GM19239 (cell line): ENCODE results near the gene DNAJA1.

Experiments
- DNase-seq: peaks from one replicate; pipeline ENCODE4 v3.0.0; 2011; ENCODE audit warnings: low spot score; ENCODE audit not compliant: insufficient read length
- FAIRE-seq: peaks from 2 replicates; lab custom pipeline; 2011; peaks lifted over from hg19 to GRCh38; lab: Jason Lieb, UNC

DNAJA1 gene

DNA sequence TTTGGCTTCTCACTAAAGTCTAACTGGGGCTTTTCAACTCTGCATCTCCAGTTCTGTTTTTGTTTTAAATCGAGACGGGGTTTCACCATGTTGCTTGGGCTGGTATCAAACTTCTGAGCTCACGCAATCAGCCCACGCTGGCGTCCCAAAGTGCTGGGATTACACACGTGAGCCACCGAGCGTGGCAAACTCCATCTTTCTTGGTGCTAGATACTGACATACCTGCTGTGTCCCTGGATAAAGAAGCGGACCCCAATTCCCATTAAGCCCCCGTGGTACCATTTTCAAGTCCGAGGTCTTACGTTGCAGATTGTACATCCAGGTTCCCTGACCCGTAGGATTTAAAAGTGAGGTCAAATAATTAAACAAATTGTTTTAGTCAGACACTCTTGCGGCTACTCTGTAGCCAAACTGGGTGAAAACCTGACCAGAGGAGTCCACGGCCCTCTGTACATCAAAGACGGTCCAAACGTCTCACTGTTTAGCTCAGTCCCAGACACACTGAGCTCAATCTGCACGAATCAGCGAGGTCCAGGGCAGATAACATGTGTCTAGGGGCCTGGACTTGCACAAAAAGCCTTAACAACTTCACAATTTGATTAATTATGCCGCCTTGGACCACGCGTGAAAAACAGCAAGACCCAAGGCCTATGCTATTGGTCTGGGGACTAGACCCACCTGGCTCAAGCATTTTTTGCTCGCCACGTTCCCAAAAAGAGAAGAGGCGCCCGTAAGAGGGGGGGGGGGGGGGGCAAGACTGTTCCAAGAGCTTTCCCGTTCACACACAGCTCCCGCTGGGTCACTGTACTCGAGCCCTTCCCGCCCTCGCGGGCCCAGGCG is 727 bp upstream of the DNAJA1 start:
- peak; percentile 74 for FAIRE-seq
- DNase-seq = no peak

- DNase-seq (no peak), FAIRE-seq (peak; percentile 79)
Measured at GRCh38 chr9:33025572-33026342, 684 bp downstream of the DNAJA1 start.

DNA sequence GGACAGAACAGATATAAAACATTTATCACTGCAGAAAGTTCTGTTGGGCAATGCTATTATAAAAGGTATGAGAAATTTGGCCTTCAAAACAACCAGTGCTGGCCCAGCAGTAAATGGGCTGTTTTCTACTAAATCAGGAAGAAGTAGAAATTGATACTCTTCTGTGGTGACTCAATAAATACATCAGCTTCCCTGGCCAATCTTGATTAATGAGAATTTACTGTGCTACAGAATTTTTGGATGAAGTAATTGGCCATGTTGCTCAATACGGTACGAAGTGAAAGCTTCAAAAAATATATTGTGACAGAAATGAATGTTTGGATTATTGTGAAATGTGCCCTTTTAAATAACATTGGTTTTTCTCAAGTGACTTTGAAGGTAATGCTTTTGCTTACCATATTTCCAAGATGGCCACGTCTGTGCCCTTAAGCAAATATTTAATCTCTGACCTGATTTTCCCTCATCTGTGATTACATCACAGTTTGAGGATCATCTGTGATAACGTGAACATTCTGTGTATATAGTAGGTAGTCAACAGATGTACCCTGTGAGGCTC is 4.2 kb downstream of the DNAJA1 start:
- DNase-seq (no peak), FAIRE-seq (no peak)

DNA sequence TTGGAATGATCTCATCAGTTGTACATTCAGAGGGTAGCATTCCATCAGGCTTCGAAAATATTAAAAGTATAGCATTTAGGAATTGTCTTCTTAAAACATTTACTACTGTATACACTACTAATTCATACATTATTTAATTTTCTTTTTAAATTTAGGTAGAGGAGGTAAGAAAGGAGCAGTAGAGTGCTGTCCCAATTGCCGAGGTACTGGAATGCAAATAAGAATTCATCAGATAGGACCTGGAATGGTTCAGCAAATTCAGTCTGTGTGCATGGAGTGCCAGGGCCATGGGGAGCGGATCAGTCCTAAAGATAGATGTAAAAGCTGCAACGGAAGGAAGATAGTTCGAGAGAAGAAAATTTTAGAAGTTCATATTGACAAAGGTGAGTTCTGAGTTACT is 5.2 kb downstream of the DNAJA1 start:
- DNase-seq = no peak
- no peak for FAIRE-seq

GRCh38 chr9:33032292-33032691 is 7.2 kb downstream of the DNAJA1 start:
- FAIRE-seq = peak; percentile 8
- no peak for DNase-seq

GRCh38 chr9:33032865-33033264 is 7.8 kb downstream of the DNAJA1 start:
- DNase-seq = no peak
- no peak for FAIRE-seq

- no peak for FAIRE-seq
- DNase-seq = no peak
Measured at GRCh38 chr9:33040792-33041431, 15.8 kb downstream of the DNAJA1 start.

- no peak for FAIRE-seq
- DNase-seq = no peak
Measured at GRCh38 chr9:33041432-33042188, 16.5 kb downstream of the DNAJA1 start.

DNA sequence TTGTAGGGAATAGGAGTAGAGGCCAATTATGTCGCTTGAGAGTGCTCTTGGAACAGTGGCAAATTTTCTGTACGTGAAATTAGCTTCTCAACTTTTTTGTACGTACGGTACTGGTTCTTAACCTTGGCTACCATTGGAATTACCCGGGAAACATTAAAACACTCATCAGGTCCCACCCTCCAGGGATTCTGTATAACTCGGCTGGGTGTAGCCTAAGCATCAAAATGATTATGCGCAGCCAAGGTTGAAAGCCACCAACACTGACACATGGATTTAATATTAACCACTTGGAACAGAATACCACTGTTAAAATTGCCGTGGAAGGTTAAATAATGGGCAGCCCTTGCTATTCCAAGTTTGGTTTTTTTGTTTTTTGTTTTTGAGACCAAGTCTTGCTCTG is 17.4 kb downstream of the DNAJA1 start:
- no peak for DNase-seq
- no peak for FAIRE-seq

- FAIRE-seq = peak; percentile 39
- DNase-seq = no peak
Measured at GRCh38 chr9:33043671-33044070, 18.6 kb downstream of the DNAJA1 start.

GRCh38 chr9:33044162-33044673 is 19.1 kb downstream of the DNAJA1 start:
- peak; percentile 70 for FAIRE-seq
- DNase-seq = peak; percentile 55

GRCh38 chr9:33044677-33045282 is 19.7 kb downstream of the DNAJA1 start:
- DNase-seq (no peak), FAIRE-seq (peak; percentile 44)

DNA sequence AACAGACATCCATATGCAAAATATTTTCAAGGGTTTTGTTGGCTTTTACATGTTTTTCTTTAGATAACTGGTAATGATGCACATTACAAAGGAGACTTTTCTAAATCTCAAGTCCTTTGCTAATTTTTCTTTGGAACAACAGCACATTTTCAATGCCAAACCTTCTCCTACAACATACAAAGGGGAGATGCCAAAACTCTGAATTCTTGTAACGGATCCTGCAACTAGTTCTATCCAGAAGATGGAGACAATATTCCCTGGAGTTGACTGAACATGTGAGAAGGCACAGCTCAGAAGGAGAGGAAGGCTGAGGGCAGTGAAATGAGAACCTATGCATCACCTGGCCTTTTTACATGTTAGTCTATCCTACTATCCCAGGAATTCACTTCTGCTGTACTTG is 21.0 kb downstream of the DNAJA1 start:
- no peak for FAIRE-seq
- DNase-seq = no peak

DNA sequence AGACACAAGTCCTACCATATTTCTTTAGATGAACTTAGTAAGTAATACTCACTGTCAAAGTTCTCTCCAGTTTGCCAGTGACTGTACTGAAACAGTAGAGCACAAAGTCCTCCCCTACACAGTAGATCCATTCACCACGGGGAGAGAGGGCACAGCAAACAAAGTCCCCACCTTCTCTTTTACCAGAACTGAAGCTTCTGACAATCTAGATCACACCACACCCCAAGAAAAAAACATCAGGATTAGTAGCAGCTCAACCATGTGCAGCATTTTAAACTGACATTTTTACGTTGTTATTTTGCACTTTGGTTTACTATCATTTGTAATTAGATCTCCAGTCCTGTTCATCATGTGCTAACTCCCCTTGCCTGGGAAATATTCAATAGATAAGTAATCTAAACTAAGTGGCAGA is 23.0 kb downstream of the DNAJA1 start:
- no peak for FAIRE-seq
- no peak for DNase-seq

GRCh38 chr9:33049680-33050361 is 24.7 kb downstream of the DNAJA1 start:
- FAIRE-seq = peak; percentile 80

DNA sequence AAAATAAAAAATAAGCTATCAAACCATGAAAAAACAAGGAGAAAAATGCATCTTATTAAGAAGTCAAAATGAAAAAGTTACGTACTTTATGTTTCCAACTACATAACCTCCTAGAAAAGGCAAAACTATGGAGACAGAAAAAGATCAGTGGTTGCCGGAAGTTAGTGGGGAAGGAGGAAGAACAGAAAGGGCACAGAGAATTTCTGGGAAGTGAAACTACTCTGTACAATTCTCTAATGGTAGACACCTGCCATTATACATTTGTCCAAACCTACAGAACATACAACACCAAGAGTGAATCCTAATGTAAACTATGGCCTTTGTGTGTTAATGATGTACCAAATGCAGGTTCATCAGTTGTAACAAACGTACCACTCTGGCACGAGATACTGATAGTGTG is 26.1 kb downstream of the DNAJA1 start:
- no peak for DNase-seq

More at GRCh38 chr9:33049680-33050361, 24.7 kb downstream of the DNAJA1 start:
- DNase-seq = peak; percentile 9

GRCh38 chr9:33065157-33066076 is 40.3 kb downstream of the DNAJA1 start:
- DNase-seq (peak; percentile 36), FAIRE-seq (peak; percentile 97)

More for the DNA sequence above, 26.1 kb downstream of the DNAJA1 start:
- FAIRE-seq = peak; percentile 75

- DNase-seq = no peak
- FAIRE-seq = no peak
Measured at GRCh38 chr9:33068991-33069390, 43.9 kb downstream of the DNAJA1 start.
